HCT116 (cell line): ENCODE measurements around the gene ABHD16B.

Experiments
- CTCF ChIP-seq, 3 experiments: fragments of 200-600 bp in 1 of 3; sonication (generic) in 1 of 3; IDR thresholded peaks in 2 of 3; conservative IDR thresholded peaks in 1 of 3; 2 replicates each; pipeline ENCODE4 v1.5.1; 2012 to 2017; ENCODE audit warnings: low read depth in 2 of 3, low read length in 2 of 3, antibody characterized with exemption in 1 of 3, borderline replicate concordance in 1 of 3, control low read depth in 1 of 3, mild to moderate bottlenecking in 1 of 3, mixed read lengths in 1 of 3, mixed run types in 1 of 3, moderate library complexity in 1 of 3; ENCODE audit not compliant: insufficient read depth in 1 of 3
- JUND ChIP-seq: IDR thresholded peaks from 2 replicates; pipeline ENCODE4 v1.6.1; 2012
- POLR2A ChIP-seq: IDR thresholded peaks from 2 replicates; pipeline ENCODE4 v1.7.0; 2011; ENCODE audit warnings: borderline replicate concordance; ENCODE audit not compliant: insufficient read depth, insufficient read length; ENCODE audit errors: extremely low read depth
- SIN3A ChIP-seq: IDR thresholded peaks from 2 replicates; pipeline ENCODE4 v1.6.1; 2012; ENCODE audit warnings: low read depth
- SP1 ChIP-seq: IDR thresholded peaks from 2 replicates; pipeline ENCODE4 v1.6.1; 2012; ENCODE audit warnings: low read depth
- SRF ChIP-seq: IDR thresholded peaks from 2 replicates; pipeline ENCODE4 v1.6.1; 2012; ENCODE audit warnings: low read depth
- ZBTB33 ChIP-seq: IDR thresholded peaks from 2 replicates; pipeline ENCODE4 v1.6.1; 2011; ENCODE audit warnings: mild to moderate bottlenecking, low read length, moderate library complexity; ENCODE audit not compliant: insufficient replicate concordance; ENCODE audit errors: extremely low read depth
- ZNF274 ChIP-seq: fragments of 200-500 bp; sonication (Bioruptor generic); IDR thresholded peaks from 2 replicates; pipeline ENCODE4 v1.6.1; 2014; ENCODE audit warnings: mild to moderate bottlenecking, low read depth, low read length, inconsistent platforms

DNA sequence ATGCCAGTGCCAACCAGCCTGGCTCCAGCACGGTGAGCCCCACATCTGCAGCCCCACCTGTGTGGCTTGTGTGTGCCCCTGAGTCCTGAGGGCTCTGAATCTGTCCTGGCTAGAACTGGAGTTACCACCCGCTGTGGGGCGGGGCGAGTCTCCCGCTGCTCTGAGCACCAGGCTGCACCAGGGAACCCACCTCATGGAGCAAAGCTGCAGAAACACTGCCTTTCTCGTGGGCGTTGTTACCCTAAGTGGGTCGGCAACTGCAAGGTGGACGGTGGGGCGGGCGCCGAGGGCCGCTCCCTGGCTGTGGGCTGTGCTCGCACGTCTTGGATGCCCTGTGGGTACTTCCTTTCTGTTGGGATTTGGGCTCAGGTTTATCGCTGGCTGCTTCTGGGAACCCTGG lies 17.5 kb upstream of the ABHD16B start:
- TF ChIP-seq ZBTB33 (no peak), JUND (no peak), CTCF (IDR thresholded peaks at IDR 0.05 in 2 of 3, conservative IDR thresholded peaks at IDR 0.05 in 1 of 3; ENCODE audit: borderline replicate concordance in 1 of 3, insufficient read depth in 1 of 3, low read depth in 2 of 3, low read length in 2 of 3) (no peak), POLR2A (no peak), ZNF274 (no peak), SIN3A (no peak), SRF (no peak), SP1 (no peak)
